Breast epithelium (tissue), 4 donors: ENCODE results near the gene SDCCAG8. TPM values are rescaled to one million over a fixed set of nuclear protein-coding genes. Genes with fewer than 3 reads are reported as not detected.

Experiments
- DNase-seq, 2 donors: peaks; one replicate each; pipeline ENCODE4 v3.0.0-alpha.2; 2019; ENCODE audit warnings: low spot score in 2 of 2
- H3K27ac ChIP-seq, 2 donors: fragments of 200-600 bp; sonication (generic) in 1 of 2; one replicate each; pipeline ENCODE4 v1.5.1; 2016 to 2019; ENCODE audit warnings: mild to moderate bottlenecking in 1 of 2
- H3K27me3 ChIP-seq, 2 donors: fragments of 200-600 bp; sonication (generic) in 1 of 2; one replicate each; pipeline versions ENCODE4 v1.5.1 to v1.6.0; 2017 to 2019; ENCODE audit warnings: control low read depth in 1 of 2, mild to moderate bottlenecking in 1 of 2
- H3K36me3 ChIP-seq: fragments of 200-600 bp; one replicate; pipeline ENCODE4 v1.5.1; 2019
- H3K4me1 ChIP-seq, 2 donors: fragments of 200-600 bp; sonication (generic); one replicate each; pipeline ENCODE4 v1.5.1; 2016 to 2019; ENCODE audit warnings: control low read depth in 1 of 2
- H3K4me3 ChIP-seq, 3 donors: fragments of 200-600 bp; sonication (generic); 1 replicate in 2 of 3; 2 replicates in 1 of 3; pipeline ENCODE4 v1.5.1; 2016 to 2019; ENCODE audit warnings: mild to moderate bottlenecking in 3 of 3, moderate library complexity in 2 of 3
- H3K9me3 ChIP-seq, 2 donors: fragments of 200-600 bp; sonication (generic) in 1 of 2; one replicate each; pipeline ENCODE4 v1.5.1; 2016 to 2019; ENCODE audit warnings: control low read depth in 1 of 2
- CTCF ChIP-seq, 3 donors: fragments of 450-650 bp; IDR thresholded peaks; one replicate each; pipeline ENCODE4 v1.5.1; 2016 to 2017; ENCODE audit warnings: antibody characterized with exemption in 3 of 3, mild to moderate bottlenecking in 3 of 3, moderate library complexity in 3 of 3
- POLR2A ChIP-seq: fragments of 450-650 bp; IDR thresholded peaks from one replicate; pipeline ENCODE4 v1.6.1; 2016; ENCODE audit warnings: antibody characterized with exemption, mild to moderate bottlenecking, moderate library complexity
- POLR2AphosphoS5 ChIP-seq, 3 donors: sonication (generic); formaldehyde crosslinking; IDR thresholded peaks; one replicate each; pipeline ENCODE4 v1.6.1; 2017; ENCODE audit warnings: antibody characterized with exemption in 3 of 3
- intact Hi-C: fragments of 100-400 bp; cut with DNase I; formaldehyde crosslinking; loops from one replicate; pipeline ENCODE4 v1.15.1; 2023; ENCODE audit warnings: low total_unique reads
- total RNA-seq, 3 donors: library from RNA; depleted of rRNA; stranded (reverse); fragments of >200 nt; gene quantifications; one replicate each; pipeline ENCODE4 v1.1.0, GENCODE V29; 2016

The SDCCAG8 gene
- total RNA-seq, 3 donors from 2014 or later = 48.6 to 73.0 (median 62.3) TPM

DNA sequence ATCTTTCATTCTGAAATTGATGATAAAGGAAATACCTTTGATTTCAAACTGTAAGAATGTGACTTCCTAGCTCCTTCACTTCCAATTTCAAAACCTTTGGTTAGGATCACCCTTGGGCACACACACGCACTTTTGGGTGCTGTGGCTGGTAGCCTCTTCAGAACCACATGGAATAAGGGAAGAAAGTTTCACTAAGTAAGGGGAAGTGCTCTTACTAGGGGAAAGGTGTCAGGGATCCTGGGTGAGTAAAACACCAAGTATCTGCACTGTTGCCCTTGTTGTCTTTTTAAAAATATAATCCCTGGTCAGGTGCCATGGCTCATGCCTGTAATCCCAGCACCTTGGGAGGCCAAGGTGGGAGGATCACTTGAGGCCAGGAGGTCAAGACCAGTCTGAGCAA is 132.4 kb downstream of the SDCCAG8 start:
- no peak for TF ChIP-seq POLR2A
- no peak for TF ChIP-seq POLR2AphosphoS5 (IDR thresholded peaks at IDR 0.05)
- TF ChIP-seq CTCF (IDR thresholded peaks at IDR 0.05) = no peak
- no peak overlapping the region for H3K27ac ChIP-seq
- H3K27me3 ChIP-seq = no peaks in the 10 kb centered on the region
- no peaks in the 10 kb centered on the region for H3K4me1 ChIP-seq
- H3K36me3 ChIP-seq = no peaks in the 10 kb centered on the region
- intact Hi-C loops = no loop called here
- H3K4me3 ChIP-seq = no peak overlapping the region
- no peak for DNase-seq
- no peaks in the 10 kb centered on the region for H3K9me3 ChIP-seq

DNA sequence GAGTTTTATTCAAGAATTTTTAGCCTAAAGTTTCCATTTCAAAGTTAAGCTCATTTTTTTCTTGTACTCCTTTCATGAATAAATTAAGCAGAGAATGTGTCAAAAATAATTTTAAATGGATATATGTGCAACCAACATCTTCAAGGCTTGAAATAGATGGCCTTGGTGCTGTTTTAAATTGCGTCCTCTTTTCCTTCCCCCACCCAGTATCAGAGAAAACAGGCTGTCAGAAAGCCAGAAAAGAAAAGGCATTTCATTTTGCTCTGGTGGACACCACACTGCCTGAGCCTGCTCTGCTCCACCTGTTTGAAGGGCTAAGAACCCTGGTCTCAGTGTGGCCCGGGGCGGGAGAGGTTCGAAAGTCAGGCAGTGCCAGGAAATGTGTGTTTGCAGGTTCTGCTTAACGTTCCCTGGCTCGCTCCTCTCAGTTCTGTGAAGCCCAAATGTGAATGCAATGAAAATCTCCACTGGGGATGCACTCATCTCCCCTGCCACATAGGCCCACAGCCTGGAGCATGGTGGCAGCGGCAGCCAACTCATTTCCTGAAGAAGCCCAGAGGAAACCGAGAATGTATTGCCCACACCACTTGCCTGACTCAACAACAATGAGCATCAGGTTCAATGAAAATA is 134.4 kb downstream of the SDCCAG8 start:
- Histone ChIP-seq H3K4me1 (no peaks in the 10 kb centered on the region), H3K27me3 (no peaks in the 10 kb centered on the region), H3K36me3 (no peaks in the 10 kb centered on the region), H3K4me3 (no peak overlapping the region), H3K9me3 (no peaks in the 10 kb centered on the region), H3K27ac (no peak overlapping the region)
- TF ChIP-seq POLR2A = no peak
- TF ChIP-seq POLR2AphosphoS5 (IDR thresholded peaks at IDR 0.05) = no peak
- DNase-seq = no peak
- intact Hi-C loops = no loop called here

DNA sequence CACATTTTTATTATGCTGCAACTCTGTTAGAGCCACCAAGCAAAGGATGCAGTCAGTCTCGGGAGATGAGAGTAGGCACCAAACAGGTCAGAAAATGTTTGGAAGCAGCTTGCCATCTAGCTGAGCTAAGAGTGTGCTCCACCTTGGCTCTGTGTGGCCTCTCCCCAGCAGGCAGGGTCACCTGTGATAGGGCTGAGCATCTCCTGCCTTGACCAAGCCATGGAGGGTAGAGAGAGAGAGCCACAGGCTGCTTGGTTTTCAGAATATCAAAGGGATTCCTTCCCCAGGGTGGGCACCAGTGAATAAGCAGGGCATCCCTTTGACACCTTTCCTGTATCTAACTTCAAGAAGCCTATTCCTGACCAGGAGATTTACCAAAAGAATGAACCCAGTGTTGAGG is 135.5 kb downstream of the SDCCAG8 start:
- DNase-seq = no peak
- H3K9me3 ChIP-seq = no peaks in the 10 kb centered on the region
- no peaks in the 10 kb centered on the region for H3K27me3 ChIP-seq
- no peaks in the 10 kb centered on the region for H3K4me1 ChIP-seq
- TF ChIP-seq CTCF (IDR thresholded peaks at IDR 0.05) (no peak), POLR2AphosphoS5 (IDR thresholded peaks at IDR 0.05) (no peak), POLR2A (no peak)
- intact Hi-C loops = no loop called here
- no peak overlapping the region for H3K4me3 ChIP-seq
- no peak overlapping the region for H3K27ac ChIP-seq
- H3K36me3 ChIP-seq = no peaks in the 10 kb centered on the region

DNA sequence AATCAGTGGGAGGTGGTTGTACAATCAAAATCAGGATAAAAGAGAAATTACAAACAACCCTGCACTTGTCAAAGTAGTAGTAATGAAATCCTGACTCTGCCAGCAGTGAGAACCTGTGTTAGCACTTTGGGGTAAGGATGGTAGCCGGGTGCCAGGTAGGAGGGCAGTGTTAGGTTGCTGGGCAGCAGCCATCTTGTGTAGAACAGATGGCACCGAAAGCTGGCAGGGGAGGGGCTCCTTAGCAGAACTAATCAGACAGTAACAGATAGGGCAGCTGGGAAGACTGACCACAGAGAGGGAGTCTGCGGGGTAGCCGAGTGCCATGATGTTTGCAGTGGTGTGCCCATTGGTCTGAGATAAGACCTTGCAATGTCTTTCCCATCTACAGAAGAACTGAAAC is 137.3 kb downstream of the SDCCAG8 start:
- no peak overlapping the region for H3K27ac ChIP-seq
- H3K4me1 ChIP-seq = no peaks in the 10 kb centered on the region
- H3K27me3 ChIP-seq = no peaks in the 10 kb centered on the region
- no peaks in the 10 kb centered on the region for H3K9me3 ChIP-seq
- intact Hi-C loops = no loop called here
- no peaks in the 10 kb centered on the region for H3K36me3 ChIP-seq
- no peak for TF ChIP-seq CTCF (IDR thresholded peaks at IDR 0.05)
- no peak for TF ChIP-seq POLR2A
- TF ChIP-seq POLR2AphosphoS5 (IDR thresholded peaks at IDR 0.05) = no peak
- DNase-seq = no peak
- no peak overlapping the region for H3K4me3 ChIP-seq

DNA sequence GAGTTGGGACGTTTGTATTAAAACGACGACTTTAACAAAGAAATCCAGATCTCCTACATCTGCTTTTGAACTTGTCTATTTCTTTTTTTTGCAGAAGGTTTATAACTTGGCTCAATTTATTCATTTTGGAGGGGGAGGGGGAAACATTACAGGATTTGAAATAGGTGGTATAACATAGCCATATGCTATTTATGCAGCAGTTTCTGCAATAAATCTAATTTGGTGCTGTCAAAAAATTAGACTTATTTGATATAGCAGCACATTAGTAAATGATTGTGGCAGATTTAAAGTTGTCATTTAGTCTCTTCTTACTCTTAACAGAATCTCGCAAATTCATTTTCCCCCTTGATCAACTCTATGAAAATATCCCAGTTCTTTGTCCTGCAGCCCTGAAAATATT is 138.2 kb downstream of the SDCCAG8 start:
- intact Hi-C loops = no loop called here
- no peaks in the 10 kb centered on the region for H3K4me1 ChIP-seq
- H3K9me3 ChIP-seq = no peaks in the 10 kb centered on the region
- H3K4me3 ChIP-seq = no peak overlapping the region
- H3K27ac ChIP-seq = no peak overlapping the region
- no peaks in the 10 kb centered on the region for H3K36me3 ChIP-seq
- no peak for DNase-seq
- no peaks in the 10 kb centered on the region for H3K27me3 ChIP-seq
- TF ChIP-seq CTCF (IDR thresholded peaks at IDR 0.05) (no peak), POLR2AphosphoS5 (IDR thresholded peaks at IDR 0.05) (no peak), POLR2A (no peak)
